NCI-H69 (cell line): ENCODE data around the gene GMDS.

Source experiments
- DNase-seq: peaks from one replicate; lab custom pipeline; 2025; lab: John Stamatoyannopoulos, UW

Gene GMDS

GRCh38 chr6:1800845-1801244 lies 444.6 kb downstream of the GMDS start:
- no peak for DNase-seq

- no peak for DNase-seq
Observed at GRCh38 chr6:1798965-1799325, 446.5 kb downstream of the GMDS start.

GRCh38 chr6:1798303-1798964 lies 447.0 kb downstream of the GMDS start:
- DNase-seq, result no peak

GRCh38 chr6:1797801-1798200 lies 447.6 kb downstream of the GMDS start:
- DNase-seq, result no peak

- no peak for DNase-seq
Observed at GRCh38 chr6:1796706-1797529, 448.5 kb downstream of the GMDS start.

- DNase-seq, result no peak
Observed at GRCh38 chr6:1795910-1796309, 449.5 kb downstream of the GMDS start.

GRCh38 chr6:1792989-1793388 lies 452.4 kb downstream of the GMDS start:
- peak; percentile 67 for DNase-seq

GRCh38 chr6:1790684-1791083 lies 454.7 kb downstream of the GMDS start:
- no peak for DNase-seq

GRCh38 chr6:1789092-1789491 lies 456.3 kb downstream of the GMDS start:
- DNase-seq, result peak; percentile 7

GRCh38 chr6:1787894-1788293 lies 457.5 kb downstream of the GMDS start:
- DNase-seq, result no peak

GRCh38 chr6:1786455-1787453 lies 458.7 kb downstream of the GMDS start:
- peak; percentile 35 for DNase-seq

- no peak for DNase-seq
Observed at GRCh38 chr6:1784422-1784884, 461.0 kb downstream of the GMDS start.

GRCh38 chr6:1781817-1782184 lies 463.6 kb downstream of the GMDS start:
- no peak for DNase-seq

- DNase-seq, result peak; percentile 10
Observed at GRCh38 chr6:1781152-1781816, 464.1 kb downstream of the GMDS start.

- no peak for DNase-seq
Observed at GRCh38 chr6:1780251-1780867, 465.0 kb downstream of the GMDS start.

- no peak for DNase-seq
Observed at GRCh38 chr6:1778686-1779235, 466.6 kb downstream of the GMDS start.

- DNase-seq, result no peak
Observed at GRCh38 chr6:1777921-1778685, 467.3 kb downstream of the GMDS start.

- no peak for DNase-seq
Observed at GRCh38 chr6:1775441-1775840, 470.0 kb downstream of the GMDS start.

- DNase-seq, result no peak
Observed at GRCh38 chr6:1774226-1774915, 471.0 kb downstream of the GMDS start.

- DNase-seq, result no peak
Observed at GRCh38 chr6:1773700-1774099, 471.7 kb downstream of the GMDS start.
